ENCODE data around the gene B4GALNT4.

DNA sequence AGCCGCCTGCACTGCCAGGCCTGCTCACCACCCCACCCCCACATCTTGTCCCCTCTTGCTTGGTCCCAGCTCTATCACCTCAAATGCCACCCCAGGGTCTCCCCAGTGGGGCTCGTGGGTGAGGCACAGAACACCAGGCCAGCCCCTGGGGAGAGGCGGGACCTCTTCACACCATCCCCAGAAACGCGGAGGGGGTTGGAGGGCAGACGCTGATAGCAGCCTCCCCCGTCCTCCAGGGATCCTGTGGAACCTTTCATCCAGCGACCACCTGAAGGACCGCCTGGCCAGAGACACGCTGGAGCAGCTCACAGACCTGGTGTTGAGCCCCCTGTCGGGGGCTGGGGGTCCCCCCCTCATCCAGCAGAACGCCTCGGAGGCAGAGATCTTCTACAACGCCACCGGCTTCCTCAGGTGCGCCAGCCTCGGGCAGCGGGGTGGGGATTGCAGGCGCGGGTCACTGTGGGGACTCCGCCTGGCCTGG lies 30.5 kb downstream of the B4GALNT4 start:
- TF ChIP-seq BCL6 (CRISPR knock-in tag; IDR thresholded peaks at IDR 0.05) (no peak), ZNF207 (IDR thresholded peaks at IDR 0.05; ENCODE audit: borderline replicate concordance) (no peak), NFRKB (IDR thresholded peaks at IDR 0.05) (no peak), KDM4B (CRISPR knock-in tag; IDR thresholded peaks at IDR 0.05) (no peak)
